Urinary bladder (tissue), 4 donors: ENCODE measurements around the gene TPRA1. TPM values are rescaled to one million over a fixed set of nuclear protein-coding genes. Genes with fewer than 3 reads are reported as not detected.

Experiments used
- DNase-seq: peaks from one replicate; pipeline ENCODE4 v3.0.0-alpha.2; 2015; ENCODE audit errors: extremely low spot score
- H3K27ac ChIP-seq: one replicate; pipeline ENCODE4 v1.5.1; 2013; ENCODE audit warnings: low read depth, mild to moderate bottlenecking, moderate library complexity
- H3K36me3 ChIP-seq: one replicate; pipeline ENCODE4 v1.6.1; 2013; ENCODE audit warnings: mild to moderate bottlenecking, moderate library complexity; ENCODE audit not compliant: insufficient read depth
- H3K4me1 ChIP-seq: one replicate; pipeline ENCODE4 v1.6.1; 2013; ENCODE audit warnings: mild to moderate bottlenecking, moderate library complexity; ENCODE audit not compliant: insufficient read depth
- H3K4me3 ChIP-seq: one replicate; pipeline ENCODE4 v1.5.1; 2013; ENCODE audit warnings: low read depth, low read length
- WGBS: extraction: QIAGEN DNeasy Blood & Tissue Kit; methylation state at CpG from one replicate; pipeline ENCODE4 v1.1.7; 2013; 5-methylcytosine and 5-hydroxymethylcytosine counted together
- polyA plus RNA-seq: library from polyadenylated mRNA; stranded (reverse); fragments of 200-250 nt; gene quantifications from one replicate; pipeline ENCODE4 v1.2.3, GENCODE V29; 2013
- small RNA-seq: library from RNA; depleted of rRNA; stranded (forward); fragments of <200 nt; gene quantifications from one replicate; pipeline ENCODE3, GENCODE V24; 2014
- total RNA-seq: library from RNA; depleted of rRNA; stranded (reverse); fragments of >200 nt; gene quantifications from one replicate; pipeline ENCODE4 v1.2.3, GENCODE V29; 2014
- donor health status: healthy with polysubstance abuse.
- donor health status: healthy.

The TPRA1 gene
- total and polyA plus RNA-seq, 2 donors, result 20.6 to 41.5 TPM

DNA sequence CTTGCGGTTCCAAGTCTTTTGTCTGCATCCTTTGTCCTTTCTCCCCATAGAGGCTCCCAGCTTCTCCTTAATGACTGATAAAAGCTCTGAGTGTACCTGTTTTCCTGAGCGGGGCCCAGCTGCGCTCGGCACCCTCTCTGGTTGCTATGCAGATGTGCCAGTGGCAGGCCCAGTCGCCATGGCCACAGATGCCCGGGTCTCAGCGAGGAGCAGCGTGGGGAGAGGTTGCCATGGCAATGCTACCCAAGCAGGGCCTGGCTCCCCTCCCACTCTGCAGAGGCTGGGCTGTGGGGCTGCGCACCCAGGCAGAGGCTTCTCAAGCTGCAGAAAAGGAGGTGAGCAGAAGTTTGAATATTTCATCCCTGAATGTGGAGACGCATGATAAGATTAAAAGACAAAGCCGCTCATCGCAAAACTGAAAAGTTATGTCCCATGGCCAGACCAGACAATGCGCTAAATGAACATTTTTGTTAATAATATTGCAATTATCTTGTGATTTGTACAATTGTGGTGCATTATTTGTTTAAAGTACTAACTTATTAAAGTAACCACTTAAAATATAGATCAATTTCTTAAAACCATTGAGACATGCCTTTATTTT is 66.1 kb downstream of the TPRA1 start:
- Histone ChIP-seq H3K36me3 (no peaks in the 10 kb centered on the region), H3K27ac (no peak overlapping the region), H3K4me1 (no peaks in the 10 kb centered on the region), H3K4me3 (no peak overlapping the region)
- no peak for DNase-seq
- 48% methylated on average over 13 of the region's 13 CpGs for WGBS

Small RNAs within 50 kb of the gene (small RNA-seq; reads per million reads assigned to genes)
- gene AC084035.1 (not detected), gene MIR6825 (not detected), gene MIR7976 (0.24 reads per million)

Other genes with a start within 250 kb of the TPRA1 start
- gene MCM2, start 7.7 kb upstream of the TPRA1 start, total RNA-seq, result 24.0 TPM
- gene MCM2, start 7.7 kb upstream of the TPRA1 start, polyA plus RNA-seq, result 9.1 TPM
- gene PODXL2, start 38.5 kb upstream of the TPRA1 start, total RNA-seq, result 4.2 TPM
- 5.5 TPM for gene PODXL2, start 38.5 kb upstream of the TPRA1 start, polyA plus RNA-seq
- gene ABTB1, start 82.2 kb upstream of the TPRA1 start, total RNA-seq, result 11.4 TPM
- gene ABTB1, start 82.2 kb upstream of the TPRA1 start, polyA plus RNA-seq, result 76.6 TPM
- 23.4 TPM for gene MGLL, start 231.8 kb upstream of the TPRA1 start, total RNA-seq
- gene MGLL, start 231.8 kb upstream of the TPRA1 start, polyA plus RNA-seq, result 83.0 TPM